B cell (primary cell): Measurements from ENCODE around the gene DGKZ.

Source experiments
- CTCF ChIP-seq: fragments of 200-600 bp; IDR thresholded peaks from one replicate; pipeline ENCODE4 v1.8.0; 2022; ENCODE audit warnings: antibody characterized with exemption, mild to moderate bottlenecking
- EZH2 ChIP-seq: IDR thresholded peaks from 2 replicates; pipeline ENCODE4 v1.6.1; 2012; ENCODE audit warnings: borderline replicate concordance, low read depth, mild to moderate bottlenecking, moderate library complexity, low read length; ENCODE audit not compliant: insufficient read depth, poor library complexity, severe bottlenecking

GRCh38 chr11:46327829-46328228 lies 19.4 kb upstream of the DGKZ start:
- TF ChIP-seq CTCF: no peak
- TF ChIP-seq EZH2: no peak
